Fibroblast of skin of abdomen (primary cell): ENCODE results near the gene ENPEP.
"Not testable (repeated sequence)": the region's sequence is repeated elsewhere in the genome, so short reads cannot be mapped to it uniquely, and the experiment has no call there.

Experiments
- DNase-seq: peaks from one replicate; pipeline ENCODE4 v3.0.0-alpha.2; 2013

Gene ENPEP

DNA sequence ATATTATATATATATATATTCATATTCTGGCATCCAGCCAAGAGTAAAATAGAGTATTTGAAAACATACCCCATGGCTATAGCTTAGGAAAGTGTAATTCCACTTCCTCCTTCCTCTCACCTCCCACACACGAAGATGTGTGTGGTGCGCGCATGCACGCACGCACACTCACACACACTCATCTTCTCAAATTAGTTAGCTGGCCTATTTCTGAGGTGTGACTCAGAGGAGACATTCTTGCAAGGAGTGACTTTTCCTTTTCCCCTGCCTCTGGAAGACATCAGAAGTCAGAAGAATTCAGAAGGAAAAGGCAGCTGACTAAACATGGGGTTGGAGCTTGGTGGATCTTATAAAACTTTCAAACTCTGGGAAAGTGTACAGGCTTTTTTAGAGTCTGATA is 8.8 kb downstream of the ENPEP start:
- peak; percentile 95 for DNase-seq

DNA sequence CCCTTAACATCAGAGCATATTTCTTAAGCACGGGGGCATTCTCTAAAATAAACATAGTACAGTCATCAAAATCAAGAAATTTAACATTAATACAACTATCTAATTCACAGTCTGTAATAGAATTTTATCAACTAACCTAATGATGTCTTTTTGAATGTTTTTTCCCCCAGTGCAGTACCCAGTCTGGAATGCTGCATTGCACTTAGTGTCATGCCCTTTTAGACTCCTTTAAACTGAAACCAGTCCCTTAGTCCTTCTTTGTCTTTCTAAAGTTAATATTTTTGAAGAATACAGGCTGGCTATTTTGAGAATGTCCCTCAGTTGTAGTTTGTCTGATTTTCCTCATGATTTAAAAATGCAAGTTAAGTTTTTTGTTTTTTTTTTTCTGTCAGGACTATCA is 9.5 kb downstream of the ENPEP start:
- no peak for DNase-seq

DNA sequence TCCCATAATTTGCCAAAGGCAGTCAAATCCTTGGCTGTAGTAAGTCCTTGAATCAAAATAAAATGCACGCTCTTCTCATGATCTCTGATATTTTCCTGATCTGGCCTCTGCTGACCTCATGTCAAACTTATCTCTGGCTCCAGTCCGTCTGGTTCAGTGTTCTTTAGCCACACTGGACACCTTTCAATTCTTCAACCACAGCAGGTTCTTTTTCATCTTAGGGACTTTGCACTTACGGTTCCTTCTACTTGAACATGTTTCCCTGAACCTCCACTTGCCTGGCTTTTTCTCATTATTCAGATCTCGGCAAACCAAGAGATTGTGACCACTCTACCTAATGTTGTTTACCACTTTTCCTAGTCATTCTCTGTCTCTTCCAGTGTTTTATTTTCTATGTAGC is 10.3 kb downstream of the ENPEP start:
- DNase-seq: no peak

GRCh38 chr4:110486850-110487249 is 10.9 kb downstream of the ENPEP start:
- not testable (repeated sequence) for DNase-seq

- no peak for DNase-seq
Measured at GRCh38 chr4:110487873-110488272, 11.9 kb downstream of the ENPEP start.

DNA sequence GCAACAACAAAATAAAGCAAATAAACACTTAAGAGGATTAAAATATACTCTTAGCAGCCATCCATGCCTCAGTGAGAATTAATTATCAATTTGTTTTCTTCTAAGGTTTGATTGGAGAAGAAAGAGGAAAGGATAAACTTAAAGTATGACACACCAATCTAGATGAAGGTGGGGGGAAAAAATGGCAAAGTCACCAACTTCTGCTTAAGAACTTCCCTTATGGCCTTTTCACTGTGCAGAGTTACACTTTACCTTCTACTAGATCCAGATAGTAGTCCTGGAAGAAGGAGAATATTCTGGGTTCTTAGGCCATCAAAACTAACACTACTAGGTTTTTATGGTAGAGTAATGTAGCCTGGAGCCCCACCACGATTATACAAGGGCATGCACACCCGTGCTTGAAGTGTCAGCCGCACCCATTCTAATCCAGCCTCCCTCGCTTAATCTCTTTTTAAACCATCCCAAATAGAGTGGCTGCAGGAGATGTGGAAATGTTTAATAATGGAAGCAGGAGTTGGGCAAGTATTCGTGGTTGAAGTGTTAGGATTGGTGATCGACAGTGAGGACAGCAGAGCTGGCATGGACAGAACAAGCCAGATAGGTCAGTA is 14.1 kb downstream of the ENPEP start:
- no peak for DNase-seq

DNA sequence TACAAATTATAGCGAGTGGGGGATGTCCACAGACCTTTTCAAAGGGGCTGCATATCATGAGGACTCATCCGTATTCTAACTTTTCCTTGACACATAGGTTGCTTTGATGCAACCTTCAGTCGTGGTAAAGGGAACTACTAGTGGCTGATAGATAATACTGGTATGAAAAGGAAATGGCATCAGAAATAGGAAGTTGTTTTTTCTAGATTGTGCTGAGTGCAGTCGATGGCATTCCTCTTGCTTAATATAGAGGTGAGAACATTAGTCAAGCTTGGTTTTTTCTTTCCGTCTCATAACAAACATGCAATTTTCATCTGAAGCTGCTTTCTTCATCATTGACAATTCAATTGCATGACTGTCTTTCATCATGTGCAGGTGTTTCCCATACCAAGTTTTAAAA is 16.6 kb downstream of the ENPEP start:
- no peak for DNase-seq

DNA sequence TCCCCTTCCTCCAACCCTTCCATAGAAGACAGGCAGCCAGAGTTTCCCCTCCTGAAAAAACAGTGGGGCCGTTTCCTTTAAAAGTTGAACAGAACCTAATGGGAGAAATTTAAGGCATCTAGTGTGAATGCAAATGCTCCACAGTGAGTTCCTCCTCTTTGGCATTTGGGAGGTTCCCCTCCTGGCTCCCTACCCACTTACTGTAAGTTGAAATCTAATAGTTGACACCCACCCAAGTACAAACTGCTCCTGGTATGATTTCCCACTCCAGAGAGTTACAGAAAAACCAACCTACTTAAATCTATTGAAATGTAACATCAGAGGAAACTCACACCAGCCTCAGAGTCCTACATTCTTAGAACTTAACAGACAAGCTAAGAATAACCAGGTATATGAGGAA is 17.6 kb downstream of the ENPEP start:
- DNase-seq: no peak

- DNase-seq: no peak
Measured at GRCh38 chr4:110498420-110498819, 22.5 kb downstream of the ENPEP start.

DNA sequence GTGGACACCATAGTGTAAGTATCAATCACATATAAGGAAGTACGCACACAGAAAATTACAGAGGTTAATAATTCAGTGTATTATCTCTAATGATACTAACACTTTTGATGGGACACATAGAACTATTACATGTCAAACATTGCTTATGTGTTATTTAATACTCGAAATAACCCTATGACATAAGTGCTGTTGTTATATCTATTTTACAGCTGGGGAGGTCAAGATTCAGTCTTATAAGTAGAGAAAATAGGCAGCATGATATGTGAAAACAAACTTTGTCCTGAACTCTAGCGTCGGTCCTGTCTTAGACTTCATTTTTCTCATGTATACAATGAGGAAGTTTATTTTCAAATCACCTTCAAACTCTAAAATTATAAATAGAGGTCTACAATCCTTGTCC is 23.2 kb downstream of the ENPEP start:
- DNase-seq: no peak

DNA sequence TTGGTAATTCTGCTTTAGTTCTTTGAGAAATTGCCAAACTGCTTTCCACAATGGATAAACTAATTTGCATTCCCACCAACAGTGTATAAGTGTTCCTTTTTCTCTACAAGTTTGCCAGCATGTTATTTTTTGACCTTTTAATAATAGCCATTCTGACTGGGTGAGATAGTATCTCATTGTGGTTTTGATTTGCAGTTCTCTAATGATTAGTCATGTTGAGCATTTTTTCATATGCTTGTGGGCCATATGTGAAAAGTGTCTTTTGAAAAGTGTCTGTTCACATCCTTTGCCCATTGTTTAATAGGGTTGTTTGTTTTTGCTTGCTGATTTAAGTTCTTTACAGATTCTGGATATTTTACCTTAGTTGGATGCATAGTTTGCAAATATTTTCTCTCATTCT is 25.9 kb downstream of the ENPEP start:
- DNase-seq: peak; percentile 65

- no peak for DNase-seq
Measured at GRCh38 chr4:110503270-110504083, 27.5 kb downstream of the ENPEP start.

GRCh38 chr4:110504084-110504435 is 28.1 kb downstream of the ENPEP start:
- DNase-seq: no peak

GRCh38 chr4:110505440-110505839 is 29.5 kb downstream of the ENPEP start:
- no peak for DNase-seq

GRCh38 chr4:110508827-110509710 is 33.1 kb downstream of the ENPEP start:
- DNase-seq: peak; percentile 47

- no peak for DNase-seq
Measured at GRCh38 chr4:110510277-110510676, 34.3 kb downstream of the ENPEP start.

DNA sequence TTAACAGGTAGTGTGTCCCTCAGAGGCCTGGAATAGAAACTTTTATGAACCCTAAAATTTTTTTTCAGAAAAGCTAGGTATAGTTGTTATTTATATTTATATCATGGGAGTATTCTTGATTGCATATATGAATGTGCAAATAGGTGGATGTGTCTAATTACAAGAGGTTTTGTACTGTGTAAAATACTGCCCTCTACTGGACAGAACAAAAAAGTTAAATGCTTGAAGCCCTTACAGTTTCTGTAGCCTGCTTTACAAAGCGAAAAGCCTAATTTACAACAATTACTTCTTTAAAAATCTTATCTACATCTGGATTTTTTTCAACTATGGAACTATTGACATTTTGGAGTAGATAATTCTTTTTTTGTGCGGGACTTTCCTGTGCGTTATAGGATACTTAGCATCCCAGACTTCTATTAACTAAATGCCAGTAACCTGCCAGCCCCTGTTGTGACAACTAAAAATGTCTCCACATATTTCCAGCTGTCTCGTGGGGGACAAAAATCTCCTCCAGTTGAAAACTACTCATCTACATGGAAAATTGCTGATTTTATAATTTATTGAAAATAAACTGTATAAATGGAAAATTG is 35.1 kb downstream of the ENPEP start:
- DNase-seq: peak; percentile 54

DNA sequence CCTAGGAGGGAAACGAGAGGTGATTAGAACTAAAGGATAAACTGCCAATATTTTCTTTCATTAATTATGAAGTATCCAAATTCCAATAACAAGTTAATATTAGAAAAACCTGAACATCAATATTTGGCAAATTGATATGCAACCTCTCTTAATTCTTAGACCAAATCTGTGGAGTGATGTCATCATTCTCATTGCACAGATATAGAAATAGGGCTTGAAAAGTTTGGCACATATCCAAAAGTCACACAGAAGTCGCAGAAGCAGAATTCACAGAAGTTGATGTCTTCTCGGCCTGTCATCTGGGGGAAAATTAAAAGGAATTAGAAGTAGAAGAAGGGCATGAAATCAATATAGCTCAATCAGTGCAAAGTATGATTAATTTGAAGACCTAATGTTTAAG is 36.9 kb downstream of the ENPEP start:
- no peak for DNase-seq

GRCh38 chr4:110514889-110515479 is 39.0 kb downstream of the ENPEP start:
- DNase-seq: peak; percentile 37

DNA sequence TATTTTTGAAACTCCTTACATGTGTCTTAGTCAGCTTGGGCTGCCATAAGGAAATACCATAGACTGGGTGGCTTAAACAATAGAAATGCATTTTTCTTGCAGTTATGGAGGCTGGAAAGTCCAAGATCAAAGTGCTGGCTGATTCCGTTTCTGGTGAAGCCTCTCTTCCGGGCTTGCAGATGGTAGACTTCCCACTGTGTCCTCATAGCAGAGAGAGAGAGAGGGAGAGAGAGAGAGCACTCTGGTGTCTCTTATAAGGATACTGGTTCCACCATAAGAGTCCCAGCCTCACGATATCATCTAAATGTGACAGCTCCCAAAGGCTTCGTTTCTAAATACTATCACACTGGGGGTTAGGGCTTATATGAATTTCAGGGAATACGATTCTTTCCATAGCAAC is 39.7 kb downstream of the ENPEP start:
- no peak for DNase-seq

DNA sequence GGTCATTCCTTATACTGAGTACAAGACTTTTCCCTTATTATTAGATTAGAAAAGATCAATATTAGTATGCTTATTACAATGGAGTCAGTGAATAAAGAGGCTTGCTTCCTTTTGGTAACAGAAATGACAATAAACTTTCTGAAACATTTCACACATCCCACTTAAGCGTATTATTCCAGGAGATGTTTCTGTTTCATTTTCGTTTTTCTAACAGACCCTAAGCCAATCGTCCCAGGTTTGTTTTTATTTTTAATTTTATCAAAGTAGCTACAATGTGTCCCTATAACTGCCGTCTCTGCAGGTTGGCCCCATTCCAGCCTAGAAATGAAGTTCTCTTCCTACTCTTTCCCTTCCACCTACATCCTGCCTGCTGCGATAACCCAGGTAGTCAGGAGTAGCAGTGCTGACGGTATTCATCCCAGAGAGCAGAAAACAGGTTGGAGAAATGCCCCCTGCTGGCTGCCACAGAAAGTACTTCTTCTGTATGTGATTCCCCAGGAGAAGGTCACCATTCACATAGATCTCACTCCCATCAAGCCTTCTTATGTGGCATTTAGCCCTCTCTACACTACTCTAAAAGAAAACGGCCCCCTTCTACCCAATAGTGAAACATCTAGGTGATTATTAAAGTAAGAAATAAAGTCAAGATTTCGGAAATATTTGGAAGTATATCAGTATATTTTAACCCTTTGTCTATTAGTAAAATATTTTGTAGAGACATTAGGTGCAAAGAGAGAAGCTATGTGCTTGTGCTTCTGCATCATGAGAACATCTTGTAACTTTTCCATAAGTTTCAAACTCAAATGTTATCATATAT is 40.4 kb downstream of the ENPEP start:
- peak; percentile 48 for DNase-seq
